Measurements from ENCODE around the gene NOS1AP.

- no peak for TF ChIP-seq CTCF (IDR thresholded peaks at IDR 0.05)
- TF ChIP-seq POLR2A (IDR thresholded peaks at IDR 0.05) = no peak
Measured at GRCh38 chr1:162256287-162256686, 186.8 kb downstream of the NOS1AP start.
